ENCODE data around the gene BTBD2. TPM values are rescaled to one million over a fixed set of nuclear protein-coding genes. Genes with fewer than 3 reads are reported as not detected.

The BTBD2 gene
- total RNA-seq, 1 experiment from 2014 or later: 65.3 TPM

- intact Hi-C loops (cut with micrococcal nuclease; ENCODE audit: unreplicated experiment): no loop called here
- DNase-seq: no peak
These were observed 30.1 kb upstream of the BTBD2 start for GRCh38 chr19:2045501-2046045.

DNA sequence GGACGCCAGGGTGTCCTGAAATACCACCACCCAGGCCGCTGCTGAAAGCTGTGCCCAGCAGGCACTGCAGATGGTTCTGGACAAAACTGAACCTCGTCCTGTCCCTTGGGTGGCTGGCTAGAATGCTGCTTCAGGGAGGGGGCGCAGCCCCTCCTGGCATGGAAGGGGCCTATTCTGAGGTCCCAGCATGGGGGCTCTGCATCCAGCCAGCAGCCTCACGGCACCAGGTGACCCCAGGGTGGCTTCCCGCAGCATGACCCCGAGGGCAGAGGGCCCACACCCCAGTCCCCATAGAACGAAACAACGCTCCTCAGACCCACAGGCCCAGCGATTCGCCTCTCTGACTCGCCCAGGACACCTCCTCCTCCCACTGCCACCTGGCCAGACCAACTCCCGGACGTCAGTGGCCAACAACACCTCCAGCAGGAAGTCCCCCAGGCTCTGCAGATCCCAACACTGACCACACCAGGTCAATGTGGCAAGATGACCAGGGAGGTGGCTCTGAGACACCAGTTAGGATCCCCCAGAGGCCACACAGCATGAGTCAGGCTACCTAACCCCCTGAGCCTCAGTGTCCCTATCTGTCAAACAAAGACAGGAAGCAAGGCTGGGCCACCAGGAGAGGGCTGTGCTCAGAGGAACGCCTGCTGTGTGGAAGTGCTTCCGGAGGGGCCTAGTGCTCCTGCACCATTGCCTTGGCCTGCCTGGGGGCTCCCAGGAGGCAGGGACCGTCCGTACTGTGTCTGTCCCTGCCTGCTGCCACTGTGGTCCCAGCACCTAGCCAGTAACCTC lies 29.4 kb upstream of the BTBD2 start:
- Mint-ChIP-seq H3K4me3 (ENCODE audit: low read depth, unreplicated experiment) (no peak overlapping the region), H3K36me3 (ENCODE audit: insufficient read depth, unreplicated experiment) (peaks cover 54% of the 10 kb centered on the region), H3K27ac (ENCODE audit: unreplicated experiment) (no peak overlapping the region), H3K27me3 (ENCODE audit: unreplicated experiment) (no peaks in the 10 kb centered on the region), H3K9me3 (ENCODE audit: low read depth, unreplicated experiment) (no peaks in the 10 kb centered on the region), H3K4me1 (ENCODE audit: low read depth, unreplicated experiment) (no peaks in the 10 kb centered on the region)
- no peak for DNase-seq
- intact Hi-C loops (cut with micrococcal nuclease; ENCODE audit: unreplicated experiment): no loop called here
- CTCF ChIA-PET: no interaction called here
- TF ChIP-seq, protein P1, sequence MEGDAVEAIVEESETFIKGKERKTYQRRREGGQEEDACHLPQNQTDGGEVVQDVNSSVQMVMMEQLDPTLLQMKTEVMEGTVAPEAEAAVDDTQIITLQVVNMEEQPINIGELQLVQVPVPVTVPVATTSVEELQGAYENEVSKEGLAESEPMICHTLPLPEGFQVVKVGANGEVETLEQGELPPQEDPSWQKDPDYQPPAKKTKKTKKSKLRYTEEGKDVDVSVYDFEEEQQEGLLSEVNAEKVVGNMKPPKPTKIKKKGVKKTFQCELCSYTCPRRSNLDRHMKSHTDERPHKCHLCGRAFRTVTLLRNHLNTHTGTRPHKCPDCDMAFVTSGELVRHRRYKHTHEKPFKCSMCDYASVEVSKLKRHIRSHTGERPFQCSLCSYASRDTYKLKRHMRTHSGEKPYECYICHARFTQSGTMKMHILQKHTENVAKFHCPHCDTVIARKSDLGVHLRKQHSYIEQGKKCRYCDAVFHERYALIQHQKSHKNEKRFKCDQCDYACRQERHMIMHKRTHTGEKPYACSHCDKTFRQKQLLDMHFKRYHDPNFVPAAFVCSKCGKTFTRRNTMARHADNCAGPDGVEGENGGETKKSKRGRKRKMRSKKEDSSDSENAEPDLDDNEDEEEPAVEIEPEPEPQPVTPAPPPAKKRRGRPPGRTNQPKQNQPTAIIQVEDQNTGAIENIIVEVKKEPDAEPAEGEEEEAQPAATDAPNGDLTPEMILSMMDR (IDR thresholded peaks at IDR 0.05; ENCODE audit: unreplicated experiment): no peak
- no TSS peak for BruUV-seq (replicated peaks)

More at GRCh38 chr19:2045501-2046045, 30.1 kb upstream of the BTBD2 start:
- TF ChIP-seq, protein P1 (IDR thresholded peaks at IDR 0.05; ENCODE audit: unreplicated experiment): no peak
- Mint-ChIP-seq H3K27ac (ENCODE audit: unreplicated experiment) (no peak overlapping the region), H3K9me3 (ENCODE audit: low read depth, unreplicated experiment) (no peaks in the 10 kb centered on the region), H3K4me1 (ENCODE audit: low read depth, unreplicated experiment) (no peaks in the 10 kb centered on the region), H3K27me3 (ENCODE audit: unreplicated experiment) (no peaks in the 10 kb centered on the region), H3K4me3 (ENCODE audit: low read depth, unreplicated experiment) (no peak overlapping the region), H3K36me3 (ENCODE audit: insufficient read depth, unreplicated experiment) (peaks cover 60% of the 10 kb centered on the region)
- CTCF ChIA-PET: no interaction called here
- no TSS peak for BruUV-seq (replicated peaks)

DNA sequence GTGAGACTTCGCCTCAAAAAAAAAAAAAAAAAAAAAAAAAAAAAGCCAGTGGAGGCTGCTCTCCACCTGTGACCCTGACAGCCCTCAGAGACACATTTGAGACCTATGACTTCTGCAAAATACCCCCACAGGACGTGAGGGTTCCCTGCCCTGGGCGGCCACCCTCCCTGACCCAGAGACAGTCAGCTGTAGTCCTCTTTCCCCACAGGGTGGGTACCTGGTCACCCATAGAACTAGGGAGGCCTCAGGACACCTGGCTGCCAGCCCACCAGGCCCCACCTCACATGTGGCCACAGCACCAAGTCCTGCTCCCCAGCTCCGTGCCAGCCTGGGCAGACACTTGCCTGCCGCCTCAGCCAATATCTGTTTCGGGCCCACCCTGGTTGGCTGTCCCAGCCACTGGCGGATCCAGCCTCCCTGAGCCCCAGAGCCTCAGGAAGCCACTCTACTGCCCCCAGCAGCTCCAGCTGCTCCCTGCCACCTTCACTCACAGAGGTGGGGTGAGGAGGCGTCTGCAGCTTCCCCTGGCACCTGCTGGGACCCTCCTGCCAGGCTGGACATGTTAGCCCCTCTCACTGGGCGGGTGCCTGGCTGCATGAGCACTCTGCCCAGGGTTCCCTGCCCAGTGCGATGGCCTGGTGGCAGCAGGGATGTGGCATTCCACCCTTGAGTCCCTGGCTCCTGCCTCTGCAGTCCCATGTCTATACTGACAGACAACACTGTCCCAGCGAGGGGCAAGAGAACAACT lies 28.6 kb upstream of the BTBD2 start:
- H3K27ac Mint-ChIP-seq (ENCODE audit: unreplicated experiment): no peak overlapping the region
- H3K4me3 Mint-ChIP-seq (ENCODE audit: low read depth, unreplicated experiment): no peak overlapping the region
- H3K27me3 Mint-ChIP-seq (ENCODE audit: unreplicated experiment): no peaks in the 10 kb centered on the region
- H3K4me1 Mint-ChIP-seq (ENCODE audit: low read depth, unreplicated experiment): no peaks in the 10 kb centered on the region
- no peaks in the 10 kb centered on the region for H3K9me3 Mint-ChIP-seq (ENCODE audit: low read depth, unreplicated experiment)
- DNase-seq: no peak
- peaks cover 52% of the 10 kb centered on the region for H3K36me3 Mint-ChIP-seq (ENCODE audit: insufficient read depth, unreplicated experiment)
- CTCF ChIA-PET: no interaction called here
- intact Hi-C loops (cut with micrococcal nuclease; ENCODE audit: unreplicated experiment): no loop called here
- TF ChIP-seq, protein P1 (IDR thresholded peaks at IDR 0.05; ENCODE audit: unreplicated experiment): no peak
- no TSS peak for BruUV-seq (replicated peaks)

GRCh38 chr19:2043251-2043641 lies 27.7 kb upstream of the BTBD2 start:
- BruUV-seq (replicated peaks): no TSS peak
- Mint-ChIP-seq H3K36me3 (ENCODE audit: insufficient read depth, unreplicated experiment) (peaks cover 52% of the 10 kb centered on the region), H3K27me3 (ENCODE audit: unreplicated experiment) (no peaks in the 10 kb centered on the region), H3K9me3 (ENCODE audit: low read depth, unreplicated experiment) (no peaks in the 10 kb centered on the region), H3K4me3 (ENCODE audit: low read depth, unreplicated experiment) (no peak overlapping the region), H3K27ac (ENCODE audit: unreplicated experiment) (no peak overlapping the region), H3K4me1 (ENCODE audit: low read depth, unreplicated experiment) (no peaks in the 10 kb centered on the region)
- TF ChIP-seq, protein P1 (IDR thresholded peaks at IDR 0.05; ENCODE audit: unreplicated experiment): no peak
- intact Hi-C loops (cut with micrococcal nuclease; ENCODE audit: unreplicated experiment): no loop called here
- CTCF ChIA-PET: no interaction called here
- DNase-seq: no peak
